BJ (cell line): Measurements from ENCODE around the gene ACSL5. TPM values are rescaled to one million over a fixed set of nuclear protein-coding genes. Genes with fewer than 3 reads are reported as not detected.
"Not testable (repeated sequence)": the region's sequence is repeated elsewhere in the genome, so short reads cannot be mapped to it uniquely, and the experiment has no call there.

ENCODE experiments used
- CTCF ChIA-PET: fragments of 350-600 bp; formaldehyde crosslinking; extraction: SDS; loops from one replicate; lab custom pipeline; 2021; ENCODE audit warnings: antibody characterized with exemption, inconsistent platforms; lab: Yijun Ruan, JAX
- POLR2A ChIA-PET: fragments of 300-600 bp; sonication (Branson Sonifier 250); formaldehyde crosslinking; extraction: SDS; loops from one replicate; lab custom pipeline; 2021; ENCODE audit warnings: antibody characterized with exemption; lab: Charles Lee
- DNase-seq: peaks from one replicate; pipeline ENCODE4 v3.0.0-alpha.2; 2011; ENCODE audit warnings: low read depth
- H3K27me3 ChIP-seq: 2 replicates; pipeline ENCODE4 v1.6.0; 2011; ENCODE audit warnings: low read length; ENCODE audit not compliant: control insufficient read depth, insufficient read depth
- H3K36me3 ChIP-seq: 2 replicates; pipeline ENCODE4 v1.5.1; 2011; ENCODE audit warnings: low read length; ENCODE audit not compliant: control insufficient read depth, insufficient read depth
- H3K4me3 ChIP-seq: 2 replicates; pipeline ENCODE4 v1.5.1; 2011; ENCODE audit warnings: low read depth, mild to moderate bottlenecking, control low read depth, low read length
- CTCF ChIP-seq: IDR thresholded peaks from 2 replicates; pipeline ENCODE4 v1.5.1; 2011; ENCODE audit warnings: low read depth, mild to moderate bottlenecking, control low read depth, inconsistent platforms, low read length, moderate library complexity; ENCODE audit not compliant: insufficient read depth
- polyA plus RNA-seq: library from polyadenylated mRNA; depleted of rRNA; stranded (reverse); fragments of >200 nt; gene quantifications from 2 replicates; pipeline ENCODE4 v1.2.3, GENCODE V29; 2011

ACSL5 gene
- polyA plus RNA-seq, 1 experiment = 1.0 TPM

GRCh38 chr10:112395809-112396530 is 22.1 kb downstream of the ACSL5 start:
- DNase-seq = no peak
- ChIA-PET CTCF (interaction anchor here (0.5 to 1.6 kb wide), 4 partner anchors 9 to 44 kb away, joined by 3 to 5 read pairs (median 4); no protein-coding TSS in a partner anchor), POLR2A (no interaction called here)
- Histone ChIP-seq H3K27me3 (no peaks in the 10 kb centered on the region), H3K36me3 (no peaks in the 10 kb centered on the region), H3K4me3 (no peak overlapping the region)
- no peak for TF ChIP-seq CTCF

GRCh38 chr10:112397592-112397991 is 23.7 kb downstream of the ACSL5 start:
- TF ChIP-seq CTCF = no peak
- no peak overlapping the region for H3K4me3 ChIP-seq
- no peaks in the 10 kb centered on the region for H3K36me3 ChIP-seq
- no peak for DNase-seq
- POLR2A ChIA-PET = no interaction called here
- CTCF ChIA-PET = interaction anchor here (1.1 to 1.6 kb wide), 2 partner anchors 10 to 24 kb away, joined by 3 to 4 read pairs; no protein-coding TSS in a partner anchor
- no peaks in the 10 kb centered on the region for H3K27me3 ChIP-seq

- CTCF ChIA-PET = interaction anchor here (1.0 kb wide), 1 partner anchor 70 kb away, joined by 3 read pairs; no protein-coding TSS in a partner anchor
- Histone ChIP-seq H3K4me3 (no peak overlapping the region), H3K36me3 (no peaks in the 10 kb centered on the region), H3K27me3 (no peaks in the 10 kb centered on the region)
- POLR2A ChIA-PET = no interaction called here
- no peak for TF ChIP-seq CTCF
- DNase-seq = no peak
Observed at GRCh38 chr10:112402917-112403316, 29.0 kb downstream of the ACSL5 start.

- TF ChIP-seq CTCF = no peak
- DNase-seq = no peak
- ChIA-PET CTCF (no interaction called here), POLR2A (no interaction called here)
- Histone ChIP-seq H3K27me3 (no peaks in the 10 kb centered on the region), H3K36me3 (no peaks in the 10 kb centered on the region), H3K4me3 (no peak overlapping the region)
Observed at GRCh38 chr10:112404617-112405016, 30.7 kb downstream of the ACSL5 start.

- DNase-seq, CTCF ChIA-PET, H3K27me3 ChIP-seq, H3K4me3 ChIP-seq, POLR2A ChIA-PET, H3K36me3 ChIP-seq: not testable (repeated sequence)
Observed at GRCh38 chr10:112406806-112407205, 32.9 kb downstream of the ACSL5 start.
